ENCODE results near the gene CTNNBL1.

The CTNNBL1 gene

DNA sequence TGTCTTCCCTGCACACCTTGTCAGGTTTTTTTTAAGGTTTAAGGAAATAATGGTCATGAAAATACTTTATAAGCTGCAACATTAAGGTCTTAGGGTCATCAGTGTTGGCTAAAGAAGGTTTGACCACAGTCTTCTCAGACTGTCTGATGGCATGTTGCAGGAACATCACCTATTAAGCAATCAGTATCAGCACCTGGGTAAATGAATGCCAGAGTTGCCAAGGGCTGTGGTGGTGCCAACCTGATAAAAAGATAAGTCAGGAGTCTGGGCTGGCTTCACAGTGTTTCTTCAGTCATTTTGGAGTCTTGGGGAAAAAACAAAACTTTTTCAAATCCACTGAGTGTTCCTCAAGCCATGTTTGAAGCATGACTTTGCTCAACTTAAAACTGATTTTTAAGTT lies 147.6 kb downstream of the CTNNBL1 start:
- TF ChIP-seq, protein P1, sequence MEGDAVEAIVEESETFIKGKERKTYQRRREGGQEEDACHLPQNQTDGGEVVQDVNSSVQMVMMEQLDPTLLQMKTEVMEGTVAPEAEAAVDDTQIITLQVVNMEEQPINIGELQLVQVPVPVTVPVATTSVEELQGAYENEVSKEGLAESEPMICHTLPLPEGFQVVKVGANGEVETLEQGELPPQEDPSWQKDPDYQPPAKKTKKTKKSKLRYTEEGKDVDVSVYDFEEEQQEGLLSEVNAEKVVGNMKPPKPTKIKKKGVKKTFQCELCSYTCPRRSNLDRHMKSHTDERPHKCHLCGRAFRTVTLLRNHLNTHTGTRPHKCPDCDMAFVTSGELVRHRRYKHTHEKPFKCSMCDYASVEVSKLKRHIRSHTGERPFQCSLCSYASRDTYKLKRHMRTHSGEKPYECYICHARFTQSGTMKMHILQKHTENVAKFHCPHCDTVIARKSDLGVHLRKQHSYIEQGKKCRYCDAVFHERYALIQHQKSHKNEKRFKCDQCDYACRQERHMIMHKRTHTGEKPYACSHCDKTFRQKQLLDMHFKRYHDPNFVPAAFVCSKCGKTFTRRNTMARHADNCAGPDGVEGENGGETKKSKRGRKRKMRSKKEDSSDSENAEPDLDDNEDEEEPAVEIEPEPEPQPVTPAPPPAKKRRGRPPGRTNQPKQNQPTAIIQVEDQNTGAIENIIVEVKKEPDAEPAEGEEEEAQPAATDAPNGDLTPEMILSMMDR (IDR thresholded peaks at IDR 0.05; ENCODE audit: low read depth, low read length, missing control alignments), result no peak
- no peak for DNase-seq (ENCODE audit: extremely low read depth, low read depth)

DNA sequence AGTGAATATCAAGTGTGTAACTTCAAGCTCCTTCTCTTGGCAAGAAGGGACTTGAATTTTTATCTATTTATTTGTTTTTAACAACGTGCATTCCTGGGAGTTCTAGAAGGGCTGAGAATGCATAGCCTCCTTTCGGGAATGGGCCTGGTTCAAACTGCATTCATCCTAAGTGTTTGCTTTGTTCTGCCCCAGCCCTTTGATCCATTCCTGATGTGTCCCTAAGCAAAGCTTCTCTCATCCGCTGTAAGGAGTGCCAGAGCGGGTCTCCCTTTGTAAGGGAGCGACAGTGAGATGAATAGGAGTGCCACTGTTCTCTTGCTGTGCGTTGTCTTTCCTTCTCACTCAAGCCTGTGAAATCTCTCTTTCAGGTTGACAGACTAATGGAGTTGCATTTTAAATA lies 148.1 kb downstream of the CTNNBL1 start:
- TF ChIP-seq, protein P1 (IDR thresholded peaks at IDR 0.05; ENCODE audit: low read depth, low read length, missing control alignments), result no peak
- no peak overlapping the region for H3K4me3 ChIP-seq (replicated peaks; ENCODE audit: low read depth, low read length)
- DNase-seq (ENCODE audit: extremely low read depth, low read depth), result no peak

More for the DNA sequence above, 147.6 kb downstream of the CTNNBL1 start:
- no peak overlapping the region for H3K4me3 ChIP-seq (replicated peaks; ENCODE audit: low read depth, low read length)

DNA sequence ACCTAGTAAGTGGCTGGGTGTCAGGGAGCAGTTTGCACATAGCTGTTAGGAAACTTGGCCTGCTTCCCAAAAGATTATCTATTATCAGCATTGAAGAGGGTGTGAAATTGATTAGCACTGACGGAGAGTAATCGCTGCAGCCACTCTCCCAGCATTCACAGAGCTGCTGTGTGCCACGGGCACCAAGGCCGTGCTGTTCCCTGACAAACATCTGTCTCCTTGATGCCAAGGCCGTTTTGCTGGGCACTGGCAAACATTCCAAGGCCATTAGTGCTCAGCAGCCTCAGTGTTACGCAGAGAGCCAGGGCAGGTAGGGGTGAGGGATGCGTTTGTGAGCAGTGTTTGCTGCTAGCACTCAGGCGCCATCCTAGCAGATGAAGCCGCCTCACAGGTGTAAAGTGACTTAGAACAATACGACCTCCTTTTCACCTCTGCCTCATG lies 151.4 kb downstream of the CTNNBL1 start:
- H3K4me3 ChIP-seq (replicated peaks; ENCODE audit: low read depth, low read length), result no peak overlapping the region
- TF ChIP-seq, protein P1 (IDR thresholded peaks at IDR 0.05; ENCODE audit: low read depth, low read length, missing control alignments), result no peak
- DNase-seq (ENCODE audit: extremely low read depth, low read depth), result no peak

DNA sequence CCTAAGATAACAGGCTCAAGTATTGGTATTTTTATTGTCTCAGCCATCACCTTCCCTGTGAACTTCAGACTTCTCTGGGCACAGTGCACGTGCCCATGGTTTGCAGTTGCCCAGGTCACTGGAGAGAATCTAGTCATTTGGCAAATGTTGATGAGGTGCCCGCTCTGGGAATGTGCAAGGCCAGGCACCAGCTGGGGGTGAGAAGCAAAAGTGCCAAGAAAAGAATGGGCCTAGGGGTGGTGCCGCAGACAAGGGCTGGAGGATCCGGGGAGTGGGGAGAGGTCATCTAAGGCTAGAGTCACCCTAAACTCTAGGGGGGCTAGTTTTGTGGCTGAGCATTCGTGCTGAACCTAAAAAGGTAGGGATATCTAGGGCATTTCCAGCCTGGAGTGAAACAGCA lies 152.0 kb downstream of the CTNNBL1 start:
- TF ChIP-seq, protein P1 (IDR thresholded peaks at IDR 0.05; ENCODE audit: low read depth, low read length, missing control alignments), result no peak
- no peak for DNase-seq (ENCODE audit: extremely low read depth, low read depth)
- no peak overlapping the region for H3K4me3 ChIP-seq (replicated peaks; ENCODE audit: low read depth, low read length)

DNA sequence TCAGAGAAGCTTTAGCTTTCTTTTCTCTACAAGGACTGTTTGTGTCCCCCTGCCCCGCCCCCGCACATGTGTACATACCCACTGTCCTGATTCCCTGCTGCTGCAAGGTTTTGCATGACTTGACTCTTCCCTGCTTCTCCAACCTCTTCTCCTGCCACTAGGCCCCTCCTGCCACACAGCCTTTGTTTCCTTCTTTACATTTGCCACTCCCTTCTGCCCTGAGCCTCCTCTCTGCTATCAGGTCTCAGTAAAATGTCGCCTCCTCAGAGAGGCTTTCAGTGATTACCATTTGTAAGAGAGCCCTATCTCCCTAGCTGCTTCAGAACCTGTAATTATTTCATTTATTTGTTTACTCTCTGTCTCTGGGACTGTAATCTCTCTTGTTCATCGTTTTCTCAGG lies 152.7 kb downstream of the CTNNBL1 start:
- TF ChIP-seq, protein P1 (IDR thresholded peaks at IDR 0.05; ENCODE audit: low read depth, low read length, missing control alignments), result no peak
- DNase-seq (ENCODE audit: extremely low read depth, low read depth), result no peak
- no peak overlapping the region for H3K4me3 ChIP-seq (replicated peaks; ENCODE audit: low read depth, low read length)

DNA sequence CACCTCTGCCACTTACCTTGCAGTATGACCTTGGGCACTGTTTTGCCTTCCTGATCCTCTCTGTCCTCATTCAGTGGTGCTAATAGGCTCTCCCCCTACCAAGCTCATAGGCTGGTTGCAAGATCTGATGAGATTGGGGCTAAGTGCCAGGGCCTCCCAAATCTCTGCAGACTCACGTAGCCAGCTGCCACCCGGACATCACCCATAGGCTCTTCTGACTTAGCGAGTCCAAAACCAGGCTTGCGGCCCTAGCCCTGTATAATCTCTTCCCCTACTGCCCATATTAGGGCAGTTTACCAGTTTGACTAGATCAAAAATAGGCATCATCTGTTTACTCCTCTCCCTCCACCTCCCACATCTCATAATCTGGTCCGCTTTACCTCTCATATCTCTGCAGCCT lies 154.9 kb downstream of the CTNNBL1 start:
- H3K4me3 ChIP-seq (replicated peaks; ENCODE audit: low read depth, low read length), result no peak overlapping the region
- DNase-seq (ENCODE audit: extremely low read depth, low read depth), result no peak
- TF ChIP-seq, protein P1 (IDR thresholded peaks at IDR 0.05; ENCODE audit: low read depth, low read length, missing control alignments), result no peak

DNA sequence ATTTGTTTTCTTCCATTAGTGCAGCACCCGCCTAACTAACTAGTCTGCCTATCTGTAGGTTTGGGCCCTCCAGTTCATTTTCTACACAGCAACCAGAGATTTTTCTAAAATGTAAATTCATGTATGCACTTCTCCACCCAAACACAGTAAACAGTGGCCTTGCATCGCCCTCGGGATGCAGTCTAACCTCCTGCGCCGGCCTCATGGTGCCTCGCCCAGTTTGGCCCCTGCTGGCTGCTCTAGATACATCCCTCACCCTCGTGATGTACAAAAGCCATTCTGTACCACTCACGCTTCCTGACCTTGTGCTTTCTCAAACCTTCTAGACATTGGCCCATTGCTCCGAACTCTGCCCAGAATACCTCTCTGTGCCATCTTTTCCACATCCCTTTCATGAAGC lies 155.3 kb downstream of the CTNNBL1 start:
- no peak overlapping the region for H3K4me3 ChIP-seq (replicated peaks; ENCODE audit: low read depth, low read length)
- TF ChIP-seq, protein P1 (IDR thresholded peaks at IDR 0.05; ENCODE audit: low read depth, low read length, missing control alignments), result no peak
- DNase-seq (ENCODE audit: extremely low read depth, low read depth), result no peak
